Astrocyte (in vitro differentiated cells and primary cell): ENCODE measurements around the gene ATP12A.

Experiments used
- EZH2 ChIP-seq: IDR thresholded peaks from 2 replicates; pipeline ENCODE4 v1.6.1; 2012; ENCODE audit warnings: mild to moderate bottlenecking, low read length, inconsistent platforms; ENCODE audit not compliant: insufficient read depth
- TF ChIP-seq, protein P1 (sequence below): IDR thresholded peaks from 2 replicates; pipeline ENCODE4 v1.5.1; 2011; ENCODE audit warnings: low read depth, mild to moderate bottlenecking, inconsistent platforms, low read length, moderate library complexity; ENCODE audit not compliant: insufficient read depth

DNA sequence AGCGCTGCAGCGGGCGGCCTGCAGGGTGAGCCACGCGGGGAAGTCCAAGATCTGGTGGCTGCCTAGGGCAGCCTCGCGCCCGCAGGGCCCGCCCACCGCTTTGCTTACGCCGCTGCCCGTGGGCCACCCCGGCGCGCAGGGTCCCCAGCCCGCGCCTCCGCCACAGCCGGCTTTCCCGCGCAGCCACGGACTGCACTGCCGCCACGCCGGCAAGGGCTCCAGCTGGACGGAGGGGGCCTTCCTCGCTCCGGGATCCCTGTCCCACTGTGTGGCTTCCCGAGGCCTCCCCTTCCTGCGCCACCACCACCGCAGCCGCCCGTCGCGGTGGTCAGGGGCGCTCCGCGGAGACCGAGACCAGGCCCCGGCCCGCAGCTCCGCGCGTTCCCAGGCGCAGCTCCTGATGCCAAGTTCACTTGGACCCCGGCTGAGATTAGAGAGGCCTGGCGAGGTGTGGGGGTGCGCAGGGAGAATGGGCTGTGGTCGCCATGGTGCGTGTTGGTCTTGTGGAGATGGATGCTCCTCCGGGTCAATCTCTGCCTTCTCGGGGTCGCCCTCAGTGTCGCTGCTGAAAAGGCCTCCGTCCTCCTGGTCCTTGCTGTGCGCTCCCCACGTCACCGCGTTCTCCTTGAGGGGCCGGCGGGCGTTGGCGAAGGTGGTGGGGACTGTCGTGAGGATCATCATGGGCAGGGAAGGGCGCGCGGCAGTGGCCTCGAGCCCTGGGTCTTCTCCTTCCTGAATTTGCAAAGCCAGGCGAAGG is 65.8 kb downstream of the ATP12A start:
- TF ChIP-seq, protein P1, sequence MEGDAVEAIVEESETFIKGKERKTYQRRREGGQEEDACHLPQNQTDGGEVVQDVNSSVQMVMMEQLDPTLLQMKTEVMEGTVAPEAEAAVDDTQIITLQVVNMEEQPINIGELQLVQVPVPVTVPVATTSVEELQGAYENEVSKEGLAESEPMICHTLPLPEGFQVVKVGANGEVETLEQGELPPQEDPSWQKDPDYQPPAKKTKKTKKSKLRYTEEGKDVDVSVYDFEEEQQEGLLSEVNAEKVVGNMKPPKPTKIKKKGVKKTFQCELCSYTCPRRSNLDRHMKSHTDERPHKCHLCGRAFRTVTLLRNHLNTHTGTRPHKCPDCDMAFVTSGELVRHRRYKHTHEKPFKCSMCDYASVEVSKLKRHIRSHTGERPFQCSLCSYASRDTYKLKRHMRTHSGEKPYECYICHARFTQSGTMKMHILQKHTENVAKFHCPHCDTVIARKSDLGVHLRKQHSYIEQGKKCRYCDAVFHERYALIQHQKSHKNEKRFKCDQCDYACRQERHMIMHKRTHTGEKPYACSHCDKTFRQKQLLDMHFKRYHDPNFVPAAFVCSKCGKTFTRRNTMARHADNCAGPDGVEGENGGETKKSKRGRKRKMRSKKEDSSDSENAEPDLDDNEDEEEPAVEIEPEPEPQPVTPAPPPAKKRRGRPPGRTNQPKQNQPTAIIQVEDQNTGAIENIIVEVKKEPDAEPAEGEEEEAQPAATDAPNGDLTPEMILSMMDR, result no peak
- TF ChIP-seq EZH2, result peak; percentile 49
